ENCODE data around the gene INAVA.

Gene INAVA

GRCh38 chr1:200856716-200857357 is 37.9 kb upstream of the INAVA start:
- Histone ChIP-seq H3K27me3 (replicated peaks) (no peaks in the 10 kb centered on the region), H3K4me3 (ENCODE audit: low read depth, low read length) (no peak overlapping the region), H3K27ac (no peak overlapping the region), H3K36me3 (replicated peaks) (peaks cover 32% of the 10 kb centered on the region)
- in situ Hi-C loops (cut with HindIII; ENCODE audit: low pct_ligation_motif_present, low sequenced_read_pairs) = no loop called here
- peak; percentile 84 for DNase-seq
- TF ChIP-seq CTCF (IDR thresholded peaks at IDR 0.05; ENCODE audit: low read depth, low read length, missing control alignments) = no peak

- Histone ChIP-seq H3K27me3 (replicated peaks) (no peaks in the 10 kb centered on the region), H3K27ac (no peak overlapping the region), H3K36me3 (replicated peaks) (peaks cover 29% of the 10 kb centered on the region), H3K4me3 (ENCODE audit: low read depth, low read length) (no peak overlapping the region)
- TF ChIP-seq CTCF (IDR thresholded peaks at IDR 0.05; ENCODE audit: low read depth, low read length, missing control alignments) = no peak
- DNase-seq = no peak
- in situ Hi-C loops (cut with HindIII; ENCODE audit: low pct_ligation_motif_present, low sequenced_read_pairs) = no loop called here
These were observed 36.9 kb upstream of the INAVA start for GRCh38 chr1:200857804-200858203.

- no peak overlapping the region for H3K4me3 ChIP-seq (ENCODE audit: low read depth, low read length)
- no peak for TF ChIP-seq CTCF (IDR thresholded peaks at IDR 0.05; ENCODE audit: low read depth, low read length, missing control alignments)
- in situ Hi-C loops (cut with HindIII; ENCODE audit: low pct_ligation_motif_present, low sequenced_read_pairs) = no loop called here
- no peak for DNase-seq
- no peak overlapping the region for H3K27ac ChIP-seq
- peaks cover 15% of the 10 kb centered on the region for H3K36me3 ChIP-seq (replicated peaks)
- no peaks in the 10 kb centered on the region for H3K27me3 ChIP-seq (replicated peaks)
These were observed 32.6 kb upstream of the INAVA start for GRCh38 chr1:200861937-200862647.

- Histone ChIP-seq H3K27ac (no peak overlapping the region), H3K4me3 (ENCODE audit: low read depth, low read length) (no peak overlapping the region), H3K27me3 (replicated peaks) (no peaks in the 10 kb centered on the region), H3K36me3 (replicated peaks) (peaks cover 13% of the 10 kb centered on the region)
- in situ Hi-C loops (cut with HindIII; ENCODE audit: low pct_ligation_motif_present, low sequenced_read_pairs) = no loop called here
- no peak for TF ChIP-seq CTCF (IDR thresholded peaks at IDR 0.05; ENCODE audit: low read depth, low read length, missing control alignments)
- DNase-seq = no peak
These were observed 31.8 kb upstream of the INAVA start for GRCh38 chr1:200862713-200863415.

GRCh38 chr1:200866116-200866515 is 28.6 kb upstream of the INAVA start:
- H3K4me3 ChIP-seq (ENCODE audit: low read depth, low read length) = no peak overlapping the region
- H3K27me3 ChIP-seq (replicated peaks) = no peaks in the 10 kb centered on the region
- H3K36me3 ChIP-seq (replicated peaks) = peaks cover 10% of the 10 kb centered on the region
- in situ Hi-C loops (cut with HindIII; ENCODE audit: low pct_ligation_motif_present, low sequenced_read_pairs) = no loop called here
- TF ChIP-seq CTCF (IDR thresholded peaks at IDR 0.05; ENCODE audit: low read depth, low read length, missing control alignments) = no peak
- no peak for DNase-seq
- H3K27ac ChIP-seq = no peak overlapping the region
